Fibroblast of villous mesenchyme (primary cell): Measurements from ENCODE around the gene RUVBL2. TPM values are rescaled to one million over a fixed set of nuclear protein-coding genes. Genes with fewer than 3 reads are reported as not detected.
A peak's percentile ranks its signal among the peaks of the same experiment; 100 is the strongest.

ENCODE experiments used
- DNase-seq: peaks from one replicate; pipeline ENCODE4 v3.0.0-alpha.2; 2010; ENCODE audit warnings: low read depth
- H3K4me3 ChIP-seq: 2 replicates; pipeline ENCODE4 v1.5.1; 2011; ENCODE audit warnings: low read depth, mild to moderate bottlenecking, low read length
- total RNA-seq: library from RNA; depleted of rRNA; stranded (reverse); fragments of >200 nt; gene quantifications from 2 replicates; pipeline ENCODE4 v1.2.3, GENCODE V29; 2012
- TF ChIP-seq, protein P1 (sequence below): IDR thresholded peaks from 2 replicates; pipeline ENCODE4 v1.5.1; 2012; ENCODE audit warnings: low read depth, mild to moderate bottlenecking, low read length; ENCODE audit not compliant: insufficient read depth

Gene RUVBL2
- total RNA-seq, 1 donor, result 176 TPM

- no peak for DNase-seq
- H3K4me3 ChIP-seq, result no peak overlapping the region
- TF ChIP-seq, protein P1, sequence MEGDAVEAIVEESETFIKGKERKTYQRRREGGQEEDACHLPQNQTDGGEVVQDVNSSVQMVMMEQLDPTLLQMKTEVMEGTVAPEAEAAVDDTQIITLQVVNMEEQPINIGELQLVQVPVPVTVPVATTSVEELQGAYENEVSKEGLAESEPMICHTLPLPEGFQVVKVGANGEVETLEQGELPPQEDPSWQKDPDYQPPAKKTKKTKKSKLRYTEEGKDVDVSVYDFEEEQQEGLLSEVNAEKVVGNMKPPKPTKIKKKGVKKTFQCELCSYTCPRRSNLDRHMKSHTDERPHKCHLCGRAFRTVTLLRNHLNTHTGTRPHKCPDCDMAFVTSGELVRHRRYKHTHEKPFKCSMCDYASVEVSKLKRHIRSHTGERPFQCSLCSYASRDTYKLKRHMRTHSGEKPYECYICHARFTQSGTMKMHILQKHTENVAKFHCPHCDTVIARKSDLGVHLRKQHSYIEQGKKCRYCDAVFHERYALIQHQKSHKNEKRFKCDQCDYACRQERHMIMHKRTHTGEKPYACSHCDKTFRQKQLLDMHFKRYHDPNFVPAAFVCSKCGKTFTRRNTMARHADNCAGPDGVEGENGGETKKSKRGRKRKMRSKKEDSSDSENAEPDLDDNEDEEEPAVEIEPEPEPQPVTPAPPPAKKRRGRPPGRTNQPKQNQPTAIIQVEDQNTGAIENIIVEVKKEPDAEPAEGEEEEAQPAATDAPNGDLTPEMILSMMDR, result no peak
Observed at GRCh38 chr19:48959341-48960239, 34.1 kb upstream of the RUVBL2 start.

DNA sequence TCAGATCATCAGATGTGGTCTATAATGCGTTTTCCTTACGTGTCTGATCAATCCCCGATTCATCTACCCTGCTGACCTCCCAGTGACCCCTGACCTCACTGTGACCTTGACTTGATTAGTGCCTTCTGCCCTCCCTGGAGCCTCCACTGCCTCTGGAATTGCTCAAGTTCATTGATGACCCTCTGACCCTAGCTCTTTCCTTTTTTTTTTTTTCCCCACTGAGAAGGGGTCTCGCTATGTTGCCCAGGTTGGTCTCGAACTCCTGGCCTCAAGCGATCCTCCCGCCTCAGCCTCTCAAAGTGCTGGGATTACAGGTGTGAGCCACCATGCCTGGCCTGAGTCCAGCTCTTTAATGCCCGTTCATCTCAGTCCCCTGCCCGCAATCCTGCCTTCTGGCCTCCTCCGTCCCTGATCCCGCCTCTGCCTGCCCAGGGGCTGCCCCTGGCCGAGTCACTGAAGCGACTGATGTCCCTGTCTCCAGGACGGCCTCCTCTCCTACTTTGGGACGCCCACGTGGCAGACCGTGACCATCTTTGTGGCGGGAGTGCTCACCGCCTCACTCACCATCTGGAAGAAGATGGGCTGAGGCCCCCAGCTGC is 32.5 kb upstream of the RUVBL2 start:
- TF ChIP-seq, protein P1, result no peak
- no peak for DNase-seq
- no peak overlapping the region for H3K4me3 ChIP-seq

- H3K4me3 ChIP-seq, result no peak overlapping the region
- DNase-seq, result no peak
- TF ChIP-seq, protein P1, result no peak
Observed at GRCh38 chr19:48961673-48962028, 32.0 kb upstream of the RUVBL2 start.

DNA sequence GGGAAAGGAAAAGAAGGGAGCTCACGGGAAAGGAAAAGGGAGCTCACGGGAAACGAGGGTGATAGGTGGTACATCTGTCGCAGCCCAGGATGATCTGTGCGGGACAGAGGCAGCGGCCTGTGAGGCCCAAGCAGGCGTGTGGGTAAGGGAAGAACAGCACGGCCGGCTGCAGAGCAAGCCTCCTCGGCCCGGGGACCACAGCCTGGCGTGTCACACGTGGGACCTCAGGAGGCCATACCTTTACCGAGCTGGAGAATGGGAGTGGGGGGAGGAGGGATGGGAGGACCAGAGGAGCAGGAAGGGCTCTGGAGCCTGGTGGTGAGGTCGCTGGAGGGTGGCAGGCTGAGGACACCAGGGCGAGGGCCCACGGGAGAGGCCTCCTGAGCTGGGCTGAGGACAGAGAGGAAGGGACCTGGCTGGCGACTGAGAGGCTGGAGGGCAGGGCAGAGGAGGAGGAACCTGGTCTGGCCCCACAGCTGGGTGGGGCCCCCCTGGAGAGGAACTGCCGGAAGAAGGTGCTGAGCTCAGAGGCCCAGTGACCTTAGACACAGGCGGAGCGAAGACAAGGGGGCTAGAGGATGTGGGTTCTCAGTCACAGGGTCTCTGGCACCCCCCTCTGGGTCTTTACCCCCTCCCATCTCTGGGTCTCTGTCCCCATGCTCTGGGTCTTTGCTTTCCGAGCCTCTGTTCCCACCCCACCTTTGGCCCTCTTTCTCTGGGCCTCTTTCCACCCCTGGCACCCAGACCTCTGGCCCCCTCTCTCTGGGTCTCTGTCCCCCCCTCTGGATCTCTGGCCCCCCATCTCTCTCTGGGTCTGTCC is 31.4 kb upstream of the RUVBL2 start:
- H3K4me3 ChIP-seq, result no peak overlapping the region
- TF ChIP-seq, protein P1, result no peak
- peak; percentile 28 for DNase-seq

DNA sequence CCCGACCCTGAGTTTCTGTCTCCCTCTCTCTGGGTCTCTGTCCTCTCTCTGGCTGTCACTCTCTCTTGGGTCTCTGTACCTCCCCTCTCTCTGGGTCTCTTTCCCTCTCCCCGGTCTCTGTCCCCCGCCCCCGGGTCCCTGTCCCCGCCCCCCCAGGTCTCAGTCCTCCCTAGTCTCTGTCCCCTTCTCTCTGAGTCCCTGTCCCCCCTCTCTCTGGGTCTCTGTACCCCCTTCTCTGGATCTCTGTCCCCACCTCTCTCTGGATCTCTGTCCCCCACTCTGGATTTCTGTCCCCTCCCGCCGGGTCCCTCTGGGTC is 30.9 kb upstream of the RUVBL2 start:
- no peak for DNase-seq
- TF ChIP-seq, protein P1, result no peak

GRCh38 chr19:48963371-48964204 is 30.1 kb upstream of the RUVBL2 start:
- H3K4me3 ChIP-seq, result peak overlapping the region; percentile 25
- DNase-seq, result peak; percentile 77
- TF ChIP-seq, protein P1, result no peak

More for the DNA sequence above, 30.9 kb upstream of the RUVBL2 start:
- H3K4me3 ChIP-seq, result no peak overlapping the region
